OCI-LY3 (cell line): ENCODE measurements around the gene SFRP2.

Experiments used
- H2AFZ ChIP-seq: fragments of 200-600, 300-600 bp; shearing (Covaris generic); 2 replicates; pipeline ENCODE4 v1.6.0; 2014; ENCODE audit warnings: antibody characterized with exemption, low read depth, low read length
- H3K27ac ChIP-seq: fragments of 200-600, 300-600 bp; sonication (generic); 2 replicates; pipeline ENCODE4 v1.5.1; 2014; ENCODE audit warnings: mild to moderate bottlenecking, low read length, moderate library complexity, mixed read lengths
- H3K27me3 ChIP-seq: fragments of 200-600, 300-600 bp; sonication (generic); 2 replicates; pipeline ENCODE4 v1.6.1; 2014; ENCODE audit warnings: low read depth, low read length, mixed read lengths
- H3K36me3 ChIP-seq: fragments of 200-600, 300-600 bp; sonication (generic); replicated peaks from 2 replicates; pipeline ENCODE3; 2014; ENCODE audit warnings: low read depth, low read length, mixed read lengths
- H3K4me1 ChIP-seq: fragments of 300-600, 200-600 bp; sonication (generic); 2 replicates; pipeline ENCODE4 v1.6.1; 2014; ENCODE audit warnings: low read length, mixed read lengths
- H3K4me2 ChIP-seq: fragments of 200-600, 300-600 bp; sonication (generic); 2 replicates; pipeline ENCODE4 v1.6.1; 2014; ENCODE audit warnings: low read length, mixed read lengths
- H3K4me3 ChIP-seq: fragments of 300-600, 200-600 bp; sonication (generic); 2 replicates; pipeline ENCODE4 v1.5.1; 2014; ENCODE audit warnings: antibody characterized with exemption, mild to moderate bottlenecking, low read length, moderate library complexity
- H3K79me2 ChIP-seq: fragments of 300-600, 200-600 bp; shearing (Covaris generic); 2 replicates; pipeline ENCODE4 v1.6.1; 2014; ENCODE audit warnings: mild to moderate bottlenecking, low read length, mixed read lengths
- H3K9ac ChIP-seq: fragments of 300-600, 200-600 bp; shearing (Covaris generic); 2 replicates; pipeline ENCODE4 v1.6.0; 2014; ENCODE audit warnings: mild to moderate bottlenecking, low read length, moderate library complexity
- H3K9me3 ChIP-seq: fragments of 200-600, 300-600 bp; shearing (Covaris generic); 2 replicates; pipeline ENCODE4 v1.6.1; 2014; ENCODE audit warnings: low read length, mixed read lengths; ENCODE audit not compliant: insufficient read depth
- H4K20me1 ChIP-seq: fragments of 200-600, 300-600 bp; sonication (generic); 2 replicates; pipeline ENCODE4 v1.6.1; 2016; ENCODE audit warnings: low read length, mixed read lengths; ENCODE audit not compliant: insufficient read depth
- CTCF ChIP-seq: fragments of 200-600, 300-600 bp; sonication (generic); IDR thresholded peaks from 2 replicates; pipeline ENCODE4 v1.5.1; 2014; ENCODE audit warnings: antibody characterized with exemption, low read length, low read depth
- EZH2phosphoT487 ChIP-seq: fragments of 200-600 bp; shearing (Covaris generic); IDR thresholded peaks from 2 replicates; pipeline ENCODE4 v1.6.1; 2018; ENCODE audit warnings: antibody characterized with exemption, mixed run types, low read depth

Gene SFRP2

GRCh38 chr4:153788051-153788412, 851 bp downstream of the SFRP2 start:
- Histone ChIP-seq H3K36me3 (no peaks in the 10 kb centered on the region), H3K4me3 (no peak overlapping the region), H3K79me2 (no peaks in the 10 kb centered on the region), H2AFZ (no peak overlapping the region), H3K4me2 (no peak overlapping the region), H3K9me3 (no peaks in the 10 kb centered on the region), H3K9ac (no peak overlapping the region), H3K4me1 (no peaks in the 10 kb centered on the region), H3K27me3 (no peaks in the 10 kb centered on the region), H4K20me1 (no peaks in the 10 kb centered on the region), H3K27ac (no peak overlapping the region)
- TF ChIP-seq CTCF (no peak), EZH2phosphoT487 (no peak)

DNA sequence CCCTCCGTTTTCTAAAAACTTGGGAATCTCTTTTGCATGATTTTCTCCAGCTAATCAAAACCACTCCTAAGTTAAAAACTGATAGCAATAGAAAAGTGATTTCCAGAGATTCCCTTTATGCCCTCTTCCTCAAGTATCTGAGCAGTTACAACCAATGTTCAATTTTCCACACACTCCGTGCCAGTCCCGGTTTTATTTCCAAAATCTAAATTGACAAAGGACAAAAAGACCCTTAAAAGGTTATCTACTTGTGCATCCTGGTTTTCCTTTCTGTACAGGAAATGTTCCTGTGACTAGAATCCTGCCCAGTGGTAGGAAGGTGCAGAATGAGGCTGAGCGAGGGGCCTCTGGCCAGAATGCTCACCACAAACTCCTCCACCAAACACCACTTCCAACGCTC, 1.3 kb downstream of the SFRP2 start:
- H4K20me1 ChIP-seq, result no peaks in the 10 kb centered on the region
- no peak for TF ChIP-seq EZH2phosphoT487
- no peaks in the 10 kb centered on the region for H3K36me3 ChIP-seq
- H3K79me2 ChIP-seq, result no peaks in the 10 kb centered on the region
- H3K9me3 ChIP-seq, result no peaks in the 10 kb centered on the region
- H2AFZ ChIP-seq, result no peak overlapping the region
- H3K27me3 ChIP-seq, result no peaks in the 10 kb centered on the region
- H3K27ac ChIP-seq, result no peak overlapping the region
- no peak overlapping the region for H3K4me3 ChIP-seq
- H3K4me1 ChIP-seq, result no peaks in the 10 kb centered on the region
- no peak overlapping the region for H3K9ac ChIP-seq
- H3K4me2 ChIP-seq, result no peak overlapping the region

- Histone ChIP-seq H3K4me3 (no peak overlapping the region), H3K9ac (no peak overlapping the region), H3K27ac (no peak overlapping the region), H3K36me3 (no peaks in the 10 kb centered on the region), H4K20me1 (no peaks in the 10 kb centered on the region), H3K4me1 (no peaks in the 10 kb centered on the region), H3K9me3 (no peaks in the 10 kb centered on the region), H3K79me2 (no peaks in the 10 kb centered on the region), H2AFZ (no peak overlapping the region), H3K27me3 (0 out of 2 replicates have a peak, but pooled peaks cover 4% of the 10 kb centered on the region), H3K4me2 (no peak overlapping the region)
- no peak for TF ChIP-seq CTCF
- no peak for TF ChIP-seq EZH2phosphoT487
Measured at GRCh38 chr4:153787061-153787560, 1.8 kb downstream of the SFRP2 start.

- Histone ChIP-seq H2AFZ (peak overlapping the region; percentile 37), H3K9ac (no peak overlapping the region), H3K4me2 (no peak overlapping the region), H3K4me3 (no peak overlapping the region), H3K27ac (no peak overlapping the region), H3K9me3 (no peaks in the 10 kb centered on the region), H3K36me3 (no peaks in the 10 kb centered on the region), H3K79me2 (no peaks in the 10 kb centered on the region), H3K4me1 (peaks cover 5% of the 10 kb centered on the region), H3K27me3 (0 out of 2 replicates have a peak, but pooled peaks cover 5% of the 10 kb centered on the region), H4K20me1 (no peaks in the 10 kb centered on the region)
- TF ChIP-seq EZH2phosphoT487, result no peak
- TF ChIP-seq CTCF, result peak; percentile 95
Measured at GRCh38 chr4:153785910-153786721, 2.8 kb downstream of the SFRP2 start.
